Neural cell (in vitro differentiated cells): ENCODE measurements around the gene UGT1A8. TPM values are rescaled to one million over a fixed set of nuclear protein-coding genes. Genes with fewer than 3 reads are reported as not detected.
"Not testable (repeated sequence)": the region's sequence is repeated elsewhere in the genome, so short reads cannot be mapped to it uniquely, and the experiment has no call there.

Experiments used
- H2AFZ ChIP-seq: fragments of 200-600, 300-800 bp; sonication (generic), shearing (Covaris generic); 2 replicates; pipeline ENCODE4 v1.6.0; 2014; ENCODE audit warnings: low read depth, mild to moderate bottlenecking, antibody characterized with exemption, low read length, moderate library complexity
- H3F3A ChIP-seq: fragments of 200-600 bp; shearing (Covaris generic); 2 replicates; pipeline ENCODE4 v1.6.1; 2016; ENCODE audit warnings: mild to moderate bottlenecking, moderate library complexity, mixed read lengths, antibody characterized with exemption, low read length; ENCODE audit not compliant: insufficient read depth, poor library complexity, severe bottlenecking
- H3K27ac ChIP-seq: fragments of 200-600, 300-800 bp; sonication (generic), shearing (Covaris generic); 2 replicates; pipeline ENCODE4 v1.5.1; 2014; ENCODE audit warnings: mild to moderate bottlenecking, low read length, moderate library complexity
- H3K27me3 ChIP-seq: fragments of 300-800, 200-600 bp; sonication (generic), shearing (Covaris generic); 2 replicates; pipeline ENCODE4 v1.6.0; 2014; ENCODE audit warnings: mild to moderate bottlenecking, low read depth, low read length, moderate library complexity; ENCODE audit not compliant: insufficient read depth
- H3K36me3 ChIP-seq: fragments of 300-800, 200-600 bp; sonication (generic), shearing (Covaris generic); 2 replicates; pipeline ENCODE4 v1.5.1; 2014; ENCODE audit warnings: mild to moderate bottlenecking, antibody characterized with exemption, low read length, moderate library complexity; ENCODE audit not compliant: insufficient read depth
- H3K4me2 ChIP-seq: fragments of 300-800, 200-600 bp; sonication (generic), shearing (Covaris generic); 2 replicates; pipeline ENCODE4 v1.6.0; 2014; ENCODE audit warnings: mild to moderate bottlenecking, low read length
- H3K4me3 ChIP-seq: fragments of 300-800, 200-600 bp; sonication (generic), shearing (Covaris generic); 2 replicates; pipeline ENCODE4 v1.5.1; 2014; ENCODE audit warnings: mild to moderate bottlenecking, low read length, moderate library complexity
- H3K79me2 ChIP-seq: fragments of 200-600 bp; shearing (Covaris generic); replicated peaks from 2 replicates; pipeline ENCODE4 v1.6.0; 2014; ENCODE audit warnings: mild to moderate bottlenecking, low read length, moderate library complexity; ENCODE audit not compliant: insufficient read depth
- H3K9ac ChIP-seq: fragments of 300-800, 200-600 bp; sonication (generic), shearing (Covaris generic); 2 replicates; pipeline ENCODE4 v1.6.1; 2016; ENCODE audit warnings: mild to moderate bottlenecking, low read length, mixed read lengths
- H3K9me2 ChIP-seq: fragments of 200-600 bp; shearing (Covaris generic); 2 replicates; pipeline ENCODE4 v1.6.1; 2016; ENCODE audit warnings: mild to moderate bottlenecking, low read length, mixed read lengths; ENCODE audit not compliant: insufficient read depth
- H3K9me3 ChIP-seq: fragments of 200-600, 300-800 bp; sonication (generic), shearing (Covaris generic); 2 replicates; pipeline ENCODE4 v1.6.1; 2016; ENCODE audit warnings: mild to moderate bottlenecking, mixed run types, low read length, moderate library complexity, mixed read lengths
- H4K20me1 ChIP-seq: fragments of 200-600 bp; shearing (Covaris generic); 2 replicates; pipeline ENCODE4 v1.6.1; 2016; ENCODE audit warnings: mild to moderate bottlenecking, mixed run types; ENCODE audit not compliant: insufficient read depth
- EP300 ChIP-seq: fragments of 450-650 bp; conservative IDR thresholded peaks from 2 replicates; pipeline ENCODE4 v1.6.1; 2014; ENCODE audit warnings: antibody characterized with exemption, mild to moderate bottlenecking, moderate library complexity; ENCODE audit not compliant: poor library complexity, severe bottlenecking
- EZH2 ChIP-seq: fragments of 200-600, 300-800 bp; shearing (Covaris generic), sonication (generic); IDR thresholded peaks from 2 replicates; pipeline ENCODE4 v1.6.1; 2014; ENCODE audit warnings: antibody characterized with exemption, low read length, borderline replicate concordance, mild to moderate bottlenecking; ENCODE audit not compliant: insufficient read depth, poor library complexity, severe bottlenecking
- MXI1 ChIP-seq: fragments of 450-650 bp; conservative IDR thresholded peaks from 2 replicates; pipeline ENCODE4 v1.6.1; 2014; ENCODE audit warnings: antibody characterized with exemption, mild to moderate bottlenecking; ENCODE audit not compliant: poor library complexity, severe bottlenecking
- POLR2AphosphoS5 ChIP-seq: IDR thresholded peaks from 2 replicates; pipeline ENCODE4 v1.6.1; 2012
- RAD21 ChIP-seq: fragments of 450-650 bp; conservative IDR thresholded peaks from 2 replicates; pipeline ENCODE4 v1.6.1; 2014; ENCODE audit warnings: antibody characterized with exemption, mild to moderate bottlenecking, moderate library complexity
- SMC3 ChIP-seq: fragments of 450-650 bp; conservative IDR thresholded peaks from 2 replicates; pipeline ENCODE4 v1.6.1; 2014; ENCODE audit warnings: antibody characterized with exemption, mild to moderate bottlenecking, moderate library complexity; ENCODE audit not compliant: poor library complexity
- TAF1 ChIP-seq: IDR thresholded peaks from 2 replicates; pipeline ENCODE4 v1.6.1; 2012; ENCODE audit warnings: low read depth
- polyA plus RNA-seq: library from polyadenylated mRNA; depleted of rRNA; stranded (reverse); fragments of >200 nt; gene quantifications from 2 replicates; pipeline ENCODE4 v1.2.3, GENCODE V29; 2014
- TF ChIP-seq, protein P1 (sequence below): IDR thresholded peaks from 2 replicates; pipeline ENCODE4 v1.6.1; 2012; ENCODE audit warnings: borderline replicate concordance
- TF ChIP-seq, protein P2 (sequence below): fragments of 450-650 bp; IDR thresholded peaks from 2 replicates; pipeline ENCODE4 v1.5.1; 2014; ENCODE audit warnings: antibody characterized with exemption, mild to moderate bottlenecking, moderate library complexity; ENCODE audit not compliant: poor library complexity, severe bottlenecking

The UGT1A8 gene
- polyA plus RNA-seq, 1 donor from 2014 or later = not detected

DNA sequence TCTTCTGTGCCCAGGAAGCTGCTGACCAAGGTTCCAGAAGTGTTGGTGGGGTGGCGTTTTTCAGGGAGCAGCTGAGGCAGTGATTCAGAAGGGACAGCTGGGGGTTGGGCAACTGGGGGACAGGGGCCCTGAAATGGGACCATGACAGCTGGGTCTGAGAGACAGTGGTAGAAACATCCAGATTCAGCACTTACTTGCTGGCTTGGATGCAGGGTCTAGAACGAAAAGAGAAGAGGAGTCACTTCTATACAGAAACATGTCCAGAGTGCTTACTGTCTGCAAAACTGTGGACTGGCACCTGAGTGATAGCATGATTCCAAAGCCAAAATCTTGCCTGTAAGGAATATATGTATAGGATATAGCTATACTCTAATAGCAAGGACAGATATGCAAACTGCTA lies 128.4 kb downstream of the UGT1A8 start:
- not testable (repeated sequence) for H4K20me1 ChIP-seq, H3K27me3 ChIP-seq, H3K4me2 ChIP-seq, H3K36me3 ChIP-seq, H3K27ac ChIP-seq, H3F3A ChIP-seq, H3K4me3 ChIP-seq, H3K79me2 ChIP-seq, H2AFZ ChIP-seq, H3K9me3 ChIP-seq, H3K9ac ChIP-seq, H3K9me2 ChIP-seq

DNA sequence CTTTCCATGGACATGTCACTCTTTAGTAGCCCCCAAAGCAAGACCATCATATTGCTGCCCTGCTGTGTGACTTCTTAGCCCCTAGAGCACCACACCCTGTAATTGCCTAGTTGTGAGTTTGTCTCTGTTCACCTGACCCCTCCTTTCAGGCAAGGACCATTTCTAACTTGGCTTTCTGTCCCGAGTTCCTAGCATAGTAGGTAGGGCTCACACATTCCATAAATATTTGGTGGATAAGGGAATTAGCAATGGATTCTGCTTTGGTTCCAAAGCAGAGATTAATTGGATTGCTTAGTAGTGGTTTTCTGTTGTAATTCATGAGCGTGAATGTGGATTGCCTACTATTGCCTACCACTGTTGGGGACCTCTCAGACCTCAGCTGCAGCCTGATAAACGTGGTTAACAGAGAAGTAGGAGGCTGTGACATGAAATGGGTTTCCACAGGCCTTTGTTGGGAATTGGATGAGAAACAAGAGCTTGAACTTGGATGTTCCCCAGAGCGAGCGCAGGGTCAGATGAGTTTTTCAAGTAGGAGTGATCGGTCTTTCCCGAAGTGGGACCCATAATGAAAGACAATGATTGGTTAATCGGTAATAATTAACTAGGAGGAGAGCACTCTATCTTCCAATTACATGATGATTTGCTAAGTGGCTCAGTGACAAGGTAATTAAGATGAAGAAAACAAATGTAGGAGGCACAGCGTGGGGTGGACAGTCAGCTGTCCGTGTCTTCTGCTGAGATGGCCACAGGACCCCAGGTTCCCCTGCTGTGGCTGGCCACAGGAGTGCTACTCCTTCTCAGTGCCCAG lies 129.2 kb downstream of the UGT1A8 start:
- Histone ChIP-seq H3K27me3 (no peaks in the 10 kb centered on the region), H3K27ac (no peak overlapping the region), H4K20me1 (no peaks in the 10 kb centered on the region), H3K9me2 (no peaks in the 10 kb centered on the region), H3F3A (no peaks in the 10 kb centered on the region), H3K9ac (no peak overlapping the region), H3K4me2 (no peak overlapping the region), H2AFZ (no peak overlapping the region), H3K79me2 (no peaks in the 10 kb centered on the region), H3K9me3 (no peaks in the 10 kb centered on the region), H3K4me3 (no peak overlapping the region), H3K36me3 (no peaks in the 10 kb centered on the region)
- TF ChIP-seq, protein P1, sequence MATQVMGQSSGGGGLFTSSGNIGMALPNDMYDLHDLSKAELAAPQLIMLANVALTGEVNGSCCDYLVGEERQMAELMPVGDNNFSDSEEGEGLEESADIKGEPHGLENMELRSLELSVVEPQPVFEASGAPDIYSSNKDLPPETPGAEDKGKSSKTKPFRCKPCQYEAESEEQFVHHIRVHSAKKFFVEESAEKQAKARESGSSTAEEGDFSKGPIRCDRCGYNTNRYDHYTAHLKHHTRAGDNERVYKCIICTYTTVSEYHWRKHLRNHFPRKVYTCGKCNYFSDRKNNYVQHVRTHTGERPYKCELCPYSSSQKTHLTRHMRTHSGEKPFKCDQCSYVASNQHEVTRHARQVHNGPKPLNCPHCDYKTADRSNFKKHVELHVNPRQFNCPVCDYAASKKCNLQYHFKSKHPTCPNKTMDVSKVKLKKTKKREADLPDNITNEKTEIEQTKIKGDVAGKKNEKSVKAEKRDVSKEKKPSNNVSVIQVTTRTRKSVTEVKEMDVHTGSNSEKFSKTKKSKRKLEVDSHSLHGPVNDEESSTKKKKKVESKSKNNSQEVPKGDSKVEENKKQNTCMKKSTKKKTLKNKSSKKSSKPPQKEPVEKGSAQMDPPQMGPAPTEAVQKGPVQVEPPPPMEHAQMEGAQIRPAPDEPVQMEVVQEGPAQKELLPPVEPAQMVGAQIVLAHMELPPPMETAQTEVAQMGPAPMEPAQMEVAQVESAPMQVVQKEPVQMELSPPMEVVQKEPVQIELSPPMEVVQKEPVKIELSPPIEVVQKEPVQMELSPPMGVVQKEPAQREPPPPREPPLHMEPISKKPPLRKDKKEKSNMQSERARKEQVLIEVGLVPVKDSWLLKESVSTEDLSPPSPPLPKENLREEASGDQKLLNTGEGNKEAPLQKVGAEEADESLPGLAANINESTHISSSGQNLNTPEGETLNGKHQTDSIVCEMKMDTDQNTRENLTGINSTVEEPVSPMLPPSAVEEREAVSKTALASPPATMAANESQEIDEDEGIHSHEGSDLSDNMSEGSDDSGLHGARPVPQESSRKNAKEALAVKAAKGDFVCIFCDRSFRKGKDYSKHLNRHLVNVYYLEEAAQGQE = no peak
- no peak for TF ChIP-seq RAD21
- no peak for TF ChIP-seq POLR2AphosphoS5
- TF ChIP-seq EP300 = no peak
- no peak for TF ChIP-seq TAF1
- no peak for TF ChIP-seq SMC3
- TF ChIP-seq EZH2 = no peak
- TF ChIP-seq MXI1 = no peak
- TF ChIP-seq, protein P2, sequence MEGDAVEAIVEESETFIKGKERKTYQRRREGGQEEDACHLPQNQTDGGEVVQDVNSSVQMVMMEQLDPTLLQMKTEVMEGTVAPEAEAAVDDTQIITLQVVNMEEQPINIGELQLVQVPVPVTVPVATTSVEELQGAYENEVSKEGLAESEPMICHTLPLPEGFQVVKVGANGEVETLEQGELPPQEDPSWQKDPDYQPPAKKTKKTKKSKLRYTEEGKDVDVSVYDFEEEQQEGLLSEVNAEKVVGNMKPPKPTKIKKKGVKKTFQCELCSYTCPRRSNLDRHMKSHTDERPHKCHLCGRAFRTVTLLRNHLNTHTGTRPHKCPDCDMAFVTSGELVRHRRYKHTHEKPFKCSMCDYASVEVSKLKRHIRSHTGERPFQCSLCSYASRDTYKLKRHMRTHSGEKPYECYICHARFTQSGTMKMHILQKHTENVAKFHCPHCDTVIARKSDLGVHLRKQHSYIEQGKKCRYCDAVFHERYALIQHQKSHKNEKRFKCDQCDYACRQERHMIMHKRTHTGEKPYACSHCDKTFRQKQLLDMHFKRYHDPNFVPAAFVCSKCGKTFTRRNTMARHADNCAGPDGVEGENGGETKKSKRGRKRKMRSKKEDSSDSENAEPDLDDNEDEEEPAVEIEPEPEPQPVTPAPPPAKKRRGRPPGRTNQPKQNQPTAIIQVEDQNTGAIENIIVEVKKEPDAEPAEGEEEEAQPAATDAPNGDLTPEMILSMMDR = no peak

DNA sequence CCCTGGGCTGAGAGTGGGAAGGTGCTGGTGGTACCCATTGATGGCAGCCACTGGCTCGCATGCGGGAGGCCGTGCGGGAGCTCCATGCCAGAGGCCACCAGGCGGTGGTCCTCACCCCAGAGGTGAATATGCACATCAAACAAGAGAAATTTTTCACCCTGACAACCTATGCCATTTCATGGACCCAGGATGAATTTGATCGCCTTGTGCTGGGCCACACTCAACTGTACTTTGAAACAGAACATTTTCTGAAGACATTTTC lies 129.8 kb downstream of the UGT1A8 start:
- no peaks in the 10 kb centered on the region for H3K27me3 ChIP-seq
- H3K79me2 ChIP-seq = no peaks in the 10 kb centered on the region
- no peak overlapping the region for H3K9ac ChIP-seq

DNA sequence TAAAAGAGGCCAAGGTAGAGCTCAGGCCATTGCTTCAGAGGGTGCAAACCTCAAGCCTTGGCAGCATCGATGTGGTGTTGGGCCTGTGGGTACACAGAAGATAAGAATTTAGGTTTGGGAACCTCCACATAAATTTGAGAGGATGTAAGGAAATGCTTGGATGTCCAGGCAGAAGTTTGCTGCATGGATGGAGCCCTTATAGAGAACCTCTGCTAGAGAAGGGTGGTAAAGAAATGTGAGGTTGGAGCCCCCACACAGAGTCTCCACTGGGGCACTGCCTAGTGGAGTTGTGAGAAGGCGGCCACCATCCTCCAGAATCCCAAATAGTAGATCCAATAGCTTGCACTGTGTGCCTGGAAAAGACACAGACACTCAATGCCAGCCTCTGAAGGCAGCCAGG lies 133.3 kb downstream of the UGT1A8 start:
- H3K4me3 ChIP-seq, H3K27me3 ChIP-seq, H3K36me3 ChIP-seq, H3K4me2 ChIP-seq, H3K79me2 ChIP-seq, H4K20me1 ChIP-seq, H3K9ac ChIP-seq, H2AFZ ChIP-seq, H3K27ac ChIP-seq, H3K9me3 ChIP-seq, H3K9me2 ChIP-seq, H3F3A ChIP-seq: not testable (repeated sequence)

More for the DNA sequence above, 129.8 kb downstream of the UGT1A8 start:
- no peaks in the 10 kb centered on the region for H3K36me3 ChIP-seq
- H3K9me3 ChIP-seq = no peaks in the 10 kb centered on the region
- no peaks in the 10 kb centered on the region for H3K9me2 ChIP-seq
- no peak overlapping the region for H2AFZ ChIP-seq
- H3K4me3 ChIP-seq = no peak overlapping the region
- H3K4me2 ChIP-seq = no peak overlapping the region
- H3F3A ChIP-seq = no peaks in the 10 kb centered on the region
- H4K20me1 ChIP-seq = no peaks in the 10 kb centered on the region
- TF ChIP-seq EP300 (no peak), MXI1 (no peak), RAD21 (no peak), TAF1 (no peak), SMC3 (no peak)
- TF ChIP-seq, protein P2 = no peak
- no peak overlapping the region for H3K27ac ChIP-seq
